HepG2 (cell line): ENCODE measurements around the gene GGNBP2. TPM values are rescaled to one million over a fixed set of nuclear protein-coding genes. Genes with fewer than 3 reads are reported as not detected.

ENCODE experiments used
- ADNP ChIP-seq: sonication (generic); formaldehyde crosslinking; IDR thresholded peaks from 2 replicates; pipeline ENCODE4 v1.4.0; 2020; ENCODE audit warnings: missing genetic modification reagents
- ASH2L ChIP-seq: fragments of 300-600, 200-600 bp; sonication (generic); IDR thresholded peaks from 2 replicates; pipeline ENCODE4 v1.7.0; 2017; ENCODE audit warnings: low read depth, mild to moderate bottlenecking, moderate library complexity, mixed read lengths, low read length; ENCODE audit not compliant: insufficient read length
- BCL6 ChIP-seq: IDR thresholded peaks from 2 replicates; pipeline ENCODE4 v1.6.1; 2016; ENCODE audit warnings: missing genetic modification reagents, missing compliant biosample characterization
- CBX5 ChIP-seq: sonication (generic); formaldehyde crosslinking; IDR thresholded peaks from 2 replicates; pipeline ENCODE4 v1.4.0; 2020; ENCODE audit warnings: missing genetic modification reagents, borderline replicate concordance
- ELF3 ChIP-seq: IDR thresholded peaks from 2 replicates; pipeline ENCODE4 v1.6.1; 2016; ENCODE audit warnings: missing genetic modification reagents, missing compliant biosample characterization
- EZH2 ChIP-seq: conservative IDR thresholded peaks from 2 replicates; pipeline ENCODE4 v1.6.1; 2012; ENCODE audit warnings: mild to moderate bottlenecking, low read depth, low read length, moderate library complexity
- GTF2F1 ChIP-seq: fragments of 150-350 bp; IDR thresholded peaks from 2 replicates; pipeline ENCODE4 v1.6.1; 2014; ENCODE audit warnings: low read length
- NFATC3 ChIP-seq: sonication (generic); formaldehyde crosslinking; IDR thresholded peaks from 2 replicates; pipeline ENCODE4 v1.5.1; 2020; ENCODE audit warnings: mild to moderate bottlenecking, missing genetic modification reagents
- SMARCC2 ChIP-seq: fragments of 450-650 bp; IDR thresholded peaks from 2 replicates; pipeline ENCODE4 v1.6.1; 2017; ENCODE audit warnings: antibody characterized with exemption, mild to moderate bottlenecking
- SNAPC2 ChIP-seq: sonication (generic); formaldehyde crosslinking; IDR thresholded peaks from 2 replicates; pipeline ENCODE4 v1.8.1; 2022; ENCODE audit warnings: mild to moderate bottlenecking, missing genetic modification reagents
- SP5 ChIP-seq: IDR thresholded peaks from 2 replicates; pipeline ENCODE4 v1.6.1; 2016; ENCODE audit warnings: low read depth, borderline replicate concordance
- SYNCRIP ChIP-seq: fragments of 200-400 bp; formaldehyde crosslinking; IDR thresholded peaks from 2 replicates; pipeline ENCODE4 v1.6.1; 2018; ENCODE audit warnings: mild to moderate bottlenecking, low read depth, low read length; ENCODE audit not compliant: insufficient read depth
- ZBTB3 ChIP-seq: sonication (generic); formaldehyde crosslinking; IDR thresholded peaks from 2 replicates; pipeline ENCODE4 v1.4.0; 2020; ENCODE audit warnings: low read depth, mild to moderate bottlenecking, moderate library complexity, missing genetic modification reagents, borderline replicate concordance
- ZNF138 ChIP-seq: sonication (generic); formaldehyde crosslinking; IDR thresholded peaks from 2 replicates; pipeline ENCODE4 v1.5.0; 2020; ENCODE audit warnings: mild to moderate bottlenecking, low read depth, missing genetic modification reagents
- ZNF678 ChIP-seq: sonication (generic); formaldehyde crosslinking; IDR thresholded peaks from 2 replicates; pipeline ENCODE4 v1.4.0; 2020; ENCODE audit warnings: mild to moderate bottlenecking, missing genetic modification reagents
- ZSCAN25 ChIP-seq: sonication (generic); formaldehyde crosslinking; IDR thresholded peaks from 2 replicates; pipeline ENCODE4 v1.8.0; 2022; ENCODE audit warnings: mild to moderate bottlenecking, missing genetic modification reagents
- polyA plus RNA-seq, 8 experiments: library from polyadenylated mRNA; depleted of rRNA in 3 of 8; stranded (reverse) in 7 of 8; unstranded in 1 of 8; fragments of >200 nt; fragmentation: Illumina TruSeq in 4 of 8; extraction: Trizol in 4 of 8; gene quantifications; 2 replicates each; pipeline versions ENCODE4 v1.2.1 to v1.2.3, GENCODE V29; 2011 to 2016; ENCODE audit warnings: low read depth in 4 of 8, missing spikeins in 1 of 8, mixed read lengths in 1 of 8; ENCODE audit not compliant: insufficient read depth in 1 of 8
- total RNA-seq, 5 experiments: library from RNA; depleted of rRNA; stranded (reverse); fragments of >200 nt; fragmentation: Illumina TruSeq; extraction: Trizol; gene quantifications; 2 replicates each; pipeline ENCODE4 v1.2.3, GENCODE V29; 2016; ENCODE audit warnings: low read depth in 1 of 5
- TF ChIP-seq, protein P1 (sequence below): fragments of 450-650 bp; IDR thresholded peaks from 2 replicates; pipeline ENCODE4 v1.6.1; 2017; ENCODE audit warnings: mild to moderate bottlenecking
- TF ChIP-seq, protein P2 (sequence below): sonication (generic); formaldehyde crosslinking; conservative IDR thresholded peaks from 2 replicates; pipeline ENCODE4 v1.8.0; 2022; ENCODE audit warnings: mild to moderate bottlenecking, moderate library complexity, missing genetic modification reagents
- TF ChIP-seq, protein P3 (sequence below): sonication (generic); formaldehyde crosslinking; IDR thresholded peaks from 2 replicates; pipeline ENCODE4 v1.4.0; 2020; ENCODE audit warnings: mild to moderate bottlenecking, missing genetic modification reagents
- TF ChIP-seq, protein P4 (sequence below): sonication (generic); formaldehyde crosslinking; IDR thresholded peaks from 2 replicates; pipeline ENCODE4 v1.4.0; 2020; ENCODE audit warnings: mild to moderate bottlenecking, missing genetic modification reagents
- TF ChIP-seq, protein P5 (sequence below): fragments of 450-650 bp; IDR thresholded peaks from 2 replicates; pipeline ENCODE4 v1.6.1; 2017

The GGNBP2 gene
- total and polyA plus RNA-seq, 2 of the 13 experiments (the other 11 are each of a cell fraction or from before 2014, with no cell fraction given): 53.3 to 84.2 TPM

DNA sequence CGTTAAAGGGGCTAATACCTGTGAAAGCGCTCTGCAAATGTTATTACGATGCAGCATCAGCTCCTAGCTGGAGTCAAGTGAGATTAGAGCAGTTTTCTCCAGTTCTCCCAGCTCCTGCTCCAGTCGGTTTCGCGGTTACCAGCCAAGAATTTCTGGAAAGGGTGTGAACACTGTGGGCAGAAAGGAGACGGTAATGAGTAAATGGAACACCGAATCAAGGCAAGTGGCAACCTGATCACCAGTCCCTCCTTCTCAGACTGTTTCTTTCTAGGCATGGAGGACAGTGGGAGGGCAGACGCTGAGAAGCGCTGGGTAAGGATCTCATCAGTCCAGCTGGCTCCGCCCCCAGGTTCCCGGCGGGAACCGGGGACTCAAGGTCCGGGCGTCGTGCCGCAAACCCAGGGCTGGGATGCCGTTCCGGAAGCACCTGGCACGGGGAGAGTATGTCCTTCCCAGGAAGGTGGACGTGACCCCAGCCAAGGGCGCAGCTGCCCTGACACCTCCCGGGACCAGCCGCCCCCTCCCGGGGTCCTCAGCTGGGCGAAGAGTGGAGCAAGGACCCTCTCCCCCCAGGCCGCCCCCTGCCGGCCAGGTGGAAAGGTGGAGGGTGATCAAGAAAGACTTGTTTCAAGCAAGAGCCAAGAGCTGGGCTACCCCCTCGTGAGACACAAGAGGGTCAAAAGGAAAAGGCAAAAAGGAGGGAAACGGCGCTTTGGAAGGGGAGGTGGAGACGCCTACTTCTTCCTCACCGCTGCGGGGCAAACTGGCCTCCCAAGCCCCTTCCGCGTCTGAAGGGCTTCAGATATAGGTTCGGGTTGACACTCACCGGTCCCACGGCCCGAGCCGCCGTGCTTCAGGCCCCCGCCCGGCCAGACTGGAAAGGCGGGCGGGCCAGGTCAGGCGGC lies 10.5 kb upstream of the GGNBP2 start (continued):
- TF ChIP-seq, protein P1, sequence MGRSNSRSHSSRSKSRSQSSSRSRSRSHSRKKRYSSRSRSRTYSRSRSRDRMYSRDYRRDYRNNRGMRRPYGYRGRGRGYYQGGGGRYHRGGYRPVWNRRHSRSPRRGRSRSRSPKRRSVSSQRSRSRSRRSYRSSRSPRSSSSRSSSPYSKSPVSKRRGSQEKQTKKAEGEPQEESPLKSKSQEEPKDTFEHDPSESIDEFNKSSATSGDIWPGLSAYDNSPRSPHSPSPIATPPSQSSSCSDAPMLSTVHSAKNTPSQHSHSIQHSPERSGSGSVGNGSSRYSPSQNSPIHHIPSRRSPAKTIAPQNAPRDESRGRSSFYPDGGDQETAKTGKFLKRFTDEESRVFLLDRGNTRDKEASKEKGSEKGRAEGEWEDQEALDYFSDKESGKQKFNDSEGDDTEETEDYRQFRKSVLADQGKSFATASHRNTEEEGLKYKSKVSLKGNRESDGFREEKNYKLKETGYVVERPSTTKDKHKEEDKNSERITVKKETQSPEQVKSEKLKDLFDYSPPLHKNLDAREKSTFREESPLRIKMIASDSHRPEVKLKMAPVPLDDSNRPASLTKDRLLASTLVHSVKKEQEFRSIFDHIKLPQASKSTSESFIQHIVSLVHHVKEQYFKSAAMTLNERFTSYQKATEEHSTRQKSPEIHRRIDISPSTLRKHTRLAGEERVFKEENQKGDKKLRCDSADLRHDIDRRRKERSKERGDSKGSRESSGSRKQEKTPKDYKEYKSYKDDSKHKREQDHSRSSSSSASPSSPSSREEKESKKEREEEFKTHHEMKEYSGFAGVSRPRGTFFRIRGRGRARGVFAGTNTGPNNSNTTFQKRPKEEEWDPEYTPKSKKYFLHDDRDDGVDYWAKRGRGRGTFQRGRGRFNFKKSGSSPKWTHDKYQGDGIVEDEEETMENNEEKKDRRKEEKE: no peak
- TF ChIP-seq SP5 (CRISPR knock-in tag): peak; percentile 28; the same call in 1 of the 2 replicates
- TF ChIP-seq ZNF678 (CRISPR knock-in tag): no peak
- TF ChIP-seq, protein P2, sequence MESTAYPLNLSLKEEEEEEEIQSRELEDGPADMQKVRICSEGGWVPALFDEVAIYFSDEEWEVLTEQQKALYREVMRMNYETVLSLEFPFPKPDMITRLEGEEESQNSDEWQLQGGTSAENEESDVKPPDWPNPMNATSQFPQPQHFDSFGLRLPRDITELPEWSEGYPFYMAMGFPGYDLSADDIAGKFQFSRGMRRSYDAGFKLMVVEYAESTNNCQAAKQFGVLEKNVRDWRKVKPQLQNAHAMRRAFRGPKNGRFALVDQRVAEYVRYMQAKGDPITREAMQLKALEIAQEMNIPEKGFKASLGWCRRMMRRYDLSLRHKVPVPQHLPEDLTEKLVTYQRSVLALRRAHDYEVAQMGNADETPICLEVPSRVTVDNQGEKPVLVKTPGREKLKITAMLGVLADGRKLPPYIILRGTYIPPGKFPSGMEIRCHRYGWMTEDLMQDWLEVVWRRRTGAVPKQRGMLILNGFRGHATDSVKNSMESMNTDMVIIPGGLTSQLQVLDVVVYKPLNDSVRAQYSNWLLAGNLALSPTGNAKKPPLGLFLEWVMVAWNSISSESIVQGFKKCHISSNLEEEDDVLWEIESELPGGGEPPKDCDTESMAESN (CRISPR knock-in tag): no peak
- TF ChIP-seq, protein P3, sequence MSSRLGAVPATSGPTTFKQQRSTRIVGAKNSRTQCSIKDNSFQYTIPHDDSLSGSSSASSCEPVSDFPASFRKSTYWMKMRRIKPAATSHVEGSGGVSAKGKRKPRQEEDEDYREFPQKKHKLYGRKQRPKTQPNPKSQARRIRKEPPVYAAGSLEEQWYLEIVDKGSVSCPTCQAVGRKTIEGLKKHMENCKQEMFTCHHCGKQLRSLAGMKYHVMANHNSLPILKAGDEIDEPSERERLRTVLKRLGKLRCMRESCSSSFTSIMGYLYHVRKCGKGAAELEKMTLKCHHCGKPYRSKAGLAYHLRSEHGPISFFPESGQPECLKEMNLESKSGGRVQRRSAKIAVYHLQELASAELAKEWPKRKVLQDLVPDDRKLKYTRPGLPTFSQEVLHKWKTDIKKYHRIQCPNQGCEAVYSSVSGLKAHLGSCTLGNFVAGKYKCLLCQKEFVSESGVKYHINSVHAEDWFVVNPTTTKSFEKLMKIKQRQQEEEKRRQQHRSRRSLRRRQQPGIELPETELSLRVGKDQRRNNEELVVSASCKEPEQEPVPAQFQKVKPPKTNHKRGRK (CRISPR knock-in tag): no peak
- no peak for TF ChIP-seq ELF3 (CRISPR knock-in tag)
- no peak for TF ChIP-seq ZSCAN25 (CRISPR knock-in tag)
- TF ChIP-seq BCL6 (CRISPR knock-in tag): peak; percentile 36; the same call in 1 of the 2 replicates
- no peak for TF ChIP-seq ADNP (CRISPR knock-in tag)
- no peak for TF ChIP-seq ASH2L
- TF ChIP-seq SNAPC2 (CRISPR knock-in tag): no peak
- no peak; the same call in 1 of the 2 replicates for TF ChIP-seq CBX5
- TF ChIP-seq EZH2: no peak
- 0 out of 2 replicates have a peak, but pooled peaks have one; percentile 66 for TF ChIP-seq NFATC3 (CRISPR knock-in tag)
- TF ChIP-seq SMARCC2: no peak
- TF ChIP-seq, protein P4, sequence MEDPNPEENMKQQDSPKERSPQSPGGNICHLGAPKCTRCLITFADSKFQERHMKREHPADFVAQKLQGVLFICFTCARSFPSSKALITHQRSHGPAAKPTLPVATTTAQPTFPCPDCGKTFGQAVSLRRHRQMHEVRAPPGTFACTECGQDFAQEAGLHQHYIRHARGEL: no peak
- no peak for TF ChIP-seq ZNF138 (CRISPR knock-in tag)
- TF ChIP-seq, protein P5, sequence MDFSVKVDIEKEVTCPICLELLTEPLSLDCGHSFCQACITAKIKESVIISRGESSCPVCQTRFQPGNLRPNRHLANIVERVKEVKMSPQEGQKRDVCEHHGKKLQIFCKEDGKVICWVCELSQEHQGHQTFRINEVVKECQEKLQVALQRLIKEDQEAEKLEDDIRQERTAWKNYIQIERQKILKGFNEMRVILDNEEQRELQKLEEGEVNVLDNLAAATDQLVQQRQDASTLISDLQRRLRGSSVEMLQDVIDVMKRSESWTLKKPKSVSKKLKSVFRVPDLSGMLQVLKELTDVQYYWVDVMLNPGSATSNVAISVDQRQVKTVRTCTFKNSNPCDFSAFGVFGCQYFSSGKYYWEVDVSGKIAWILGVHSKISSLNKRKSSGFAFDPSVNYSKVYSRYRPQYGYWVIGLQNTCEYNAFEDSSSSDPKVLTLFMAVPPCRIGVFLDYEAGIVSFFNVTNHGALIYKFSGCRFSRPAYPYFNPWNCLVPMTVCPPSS: no peak
- TF ChIP-seq GTF2F1: no peak
- no peak for TF ChIP-seq ZBTB3 (CRISPR knock-in tag)
- no peak for TF ChIP-seq SYNCRIP
